ENCODE data around the gene SLC4A8.

Gene SLC4A8

GRCh38 chr12:51406859-51407258, 17.8 kb upstream of the SLC4A8 start:
- Histone ChIP-seq H3K4me1 (ENCODE audit: insufficient read depth, low read length) (peaks cover 5% of the 10 kb centered on the region), H3K9me3 (ENCODE audit: insufficient read depth, low read length, severe bottlenecking) (no peaks in the 10 kb centered on the region), H3K4me2 (ENCODE audit: insufficient read depth, low read length) (no peak overlapping the region), H3K4me3 (ENCODE audit: low read depth in 1 of 2, low read length in 2 of 2) (no peak overlapping the region), H3K9ac (ENCODE audit: low read depth, low read length) (no peak overlapping the region), H2AFZ (ENCODE audit: low read depth, low read length) (no peak overlapping the region), H3K36me3 (ENCODE audit: insufficient read depth, low read length) (no peaks in the 10 kb centered on the region), H3K27me3 (ENCODE audit: insufficient read depth, low read length, poor library complexity) (no peaks in the 10 kb centered on the region), H3K27ac (ENCODE audit: low read length) (no peak overlapping the region; the same call in 1 of the 2 replicates), H4K20me1 (ENCODE audit: insufficient read depth, low read length) (no peaks in the 10 kb centered on the region), H3K79me2 (ENCODE audit: insufficient read depth, low read length) (no peaks in the 10 kb centered on the region)
- DNase-seq (no peak), ATAC-seq (ENCODE audit: insufficient read depth, low read depth) (no peak)
- no peak for TF ChIP-seq EZH2 (IDR thresholded peaks at IDR 0.05; ENCODE audit: borderline replicate concordance, low read depth, low read length, severe bottlenecking)
- TF ChIP-seq CTCF (IDR thresholded peaks at IDR 0.05; ENCODE audit: borderline replicate concordance, extremely low read depth, low read length, poor library complexity, severe bottlenecking) = no peak

- TF ChIP-seq EZH2 (IDR thresholded peaks at IDR 0.05; ENCODE audit: borderline replicate concordance, low read depth, low read length, severe bottlenecking) (no peak), CTCF (IDR thresholded peaks at IDR 0.05; ENCODE audit: borderline replicate concordance, extremely low read depth, low read length, poor library complexity, severe bottlenecking) (no peak)
- no peak overlapping the region for H3K4me3 ChIP-seq (ENCODE audit: low read depth in 1 of 2, low read length in 2 of 2)
- no peaks in the 10 kb centered on the region for H4K20me1 ChIP-seq (ENCODE audit: insufficient read depth, low read length)
- ATAC-seq (ENCODE audit: insufficient read depth, low read depth) (peak; percentile 52; the same call in 2 of the 3 replicates), DNase-seq (no peak)
- no peak overlapping the region for H3K4me2 ChIP-seq (ENCODE audit: insufficient read depth, low read length)
- no peak overlapping the region; the same call in 1 of the 2 replicates for H3K27ac ChIP-seq (ENCODE audit: low read length)
- H3K4me1 ChIP-seq (ENCODE audit: insufficient read depth, low read length) = peaks cover 5% of the 10 kb centered on the region
- no peak overlapping the region for H3K9ac ChIP-seq (ENCODE audit: low read depth, low read length)
- no peaks in the 10 kb centered on the region for H3K9me3 ChIP-seq (ENCODE audit: insufficient read depth, low read length, severe bottlenecking)
- no peaks in the 10 kb centered on the region for H3K36me3 ChIP-seq (ENCODE audit: insufficient read depth, low read length)
- no peaks in the 10 kb centered on the region for H3K79me2 ChIP-seq (ENCODE audit: insufficient read depth, low read length)
- no peaks in the 10 kb centered on the region for H3K27me3 ChIP-seq (ENCODE audit: insufficient read depth, low read length, poor library complexity)
- H2AFZ ChIP-seq (ENCODE audit: low read depth, low read length) = peak overlapping the region; percentile 41; the same call in 1 of the 2 replicates
Measured at GRCh38 chr12:51407604-51408003, 17.0 kb upstream of the SLC4A8 start.

GRCh38 chr12:51409846-51410245, 14.8 kb upstream of the SLC4A8 start:
- TF ChIP-seq CTCF (IDR thresholded peaks at IDR 0.05; ENCODE audit: borderline replicate concordance, extremely low read depth, low read length, poor library complexity, severe bottlenecking) (no peak), EZH2 (IDR thresholded peaks at IDR 0.05; ENCODE audit: borderline replicate concordance, low read depth, low read length, severe bottlenecking) (no peak)
- no peak for DNase-seq
- no peaks in the 10 kb centered on the region for H3K9me3 ChIP-seq (ENCODE audit: insufficient read depth, low read length, severe bottlenecking)

GRCh38 chr12:51413149-51413548, 11.5 kb upstream of the SLC4A8 start:
- no peaks in the 10 kb centered on the region for H3K9me3 ChIP-seq (ENCODE audit: insufficient read depth, low read length, severe bottlenecking)
- H3K27ac ChIP-seq (ENCODE audit: low read length) = no peak overlapping the region
- no peaks in the 10 kb centered on the region for H3K27me3 ChIP-seq (ENCODE audit: insufficient read depth, low read length, poor library complexity)
- H3K4me2 ChIP-seq (ENCODE audit: insufficient read depth, low read length) = no peak overlapping the region
- no peaks in the 10 kb centered on the region for H3K4me1 ChIP-seq (ENCODE audit: insufficient read depth, low read length)
- H3K79me2 ChIP-seq (ENCODE audit: insufficient read depth, low read length) = no peaks in the 10 kb centered on the region
- H3K9ac ChIP-seq (ENCODE audit: low read depth, low read length) = no peak overlapping the region
- no peaks in the 10 kb centered on the region for H4K20me1 ChIP-seq (ENCODE audit: insufficient read depth, low read length)
- H2AFZ ChIP-seq (ENCODE audit: low read depth, low read length) = no peak overlapping the region
- no peak overlapping the region for H3K4me3 ChIP-seq (ENCODE audit: low read depth in 1 of 2, low read length in 2 of 2)
- TF ChIP-seq CTCF (IDR thresholded peaks at IDR 0.05; ENCODE audit: borderline replicate concordance, extremely low read depth, low read length, poor library complexity, severe bottlenecking) = no peak
- no peak for TF ChIP-seq EZH2 (IDR thresholded peaks at IDR 0.05; ENCODE audit: borderline replicate concordance, low read depth, low read length, severe bottlenecking)
- H3K36me3 ChIP-seq (ENCODE audit: insufficient read depth, low read length) = no peaks in the 10 kb centered on the region
- DNase-seq (no peak), ATAC-seq (ENCODE audit: insufficient read depth, low read depth) (no peak)

More at GRCh38 chr12:51409846-51410245, 14.8 kb upstream of the SLC4A8 start:
- Histone ChIP-seq H2AFZ (ENCODE audit: low read depth, low read length) (no peak overlapping the region), H3K4me1 (ENCODE audit: insufficient read depth, low read length) (peaks cover 5% of the 10 kb centered on the region), H3K4me3 (ENCODE audit: low read depth in 1 of 2, low read length in 2 of 2) (no peak overlapping the region), H4K20me1 (ENCODE audit: insufficient read depth, low read length) (no peaks in the 10 kb centered on the region), H3K9ac (ENCODE audit: low read depth, low read length) (no peak overlapping the region), H3K79me2 (ENCODE audit: insufficient read depth, low read length) (no peaks in the 10 kb centered on the region), H3K27me3 (ENCODE audit: insufficient read depth, low read length, poor library complexity) (no peaks in the 10 kb centered on the region), H3K27ac (ENCODE audit: low read length) (no peak overlapping the region), H3K4me2 (ENCODE audit: insufficient read depth, low read length) (no peak overlapping the region), H3K36me3 (ENCODE audit: insufficient read depth, low read length) (no peaks in the 10 kb centered on the region)
- no peak for ATAC-seq (ENCODE audit: insufficient read depth, low read depth)

Data from DND-41 (cell line).